IMR-90 (cell line): ENCODE results near the gene MFAP2. TPM values are rescaled to one million over a fixed set of nuclear protein-coding genes. Genes with fewer than 3 reads are reported as not detected.

Experiments used
- ATAC-seq: fragments of 200-7000 bp; cut with Tn5 transposase; 2 replicates; pipeline ENCODE4 v1.9.1; 2020; ENCODE audit warnings: low read depth, mild to moderate bottlenecking, moderate library complexity
- BruUV-seq: library from RNA; stranded (reverse); fragments of 400-500 nt; replicated peaks from 2 replicates; lab custom pipeline; 2021; lab: Mats Ljungman, UMichigan
- CTCF ChIA-PET: fragments of 300-600 bp; formaldehyde crosslinking; extraction: SDS; loops from one replicate; lab custom pipeline; 2021; ENCODE audit warnings: antibody characterized with exemption; lab: Yijun Ruan, JAX
- POLR2A ChIA-PET: fragments of 300-600 bp; sonication (Branson Sonifier 250); formaldehyde crosslinking; loops from one replicate; lab custom pipeline; 2022; ENCODE audit warnings: antibody characterized with exemption; ENCODE audit not compliant: unreplicated experiment; lab: Charles Lee
- DNase-seq: peaks from one replicate; pipeline ENCODE4 v3.0.0; 2013
- H2AFZ ChIP-seq: replicated peaks from 2 replicates; pipeline ENCODE3; 2013; ENCODE audit warnings: low read length, mild to moderate bottlenecking; ENCODE audit not compliant: poor library complexity
- H2AK5ac ChIP-seq: 2 replicates; pipeline ENCODE4 v1.6.1; 2013; ENCODE audit warnings: low read depth, low read length, inconsistent platforms
- H2AK9ac ChIP-seq: replicated peaks from 2 replicates; pipeline ENCODE3; 2013; ENCODE audit warnings: mild to moderate bottlenecking, low read depth, low read length, moderate library complexity; ENCODE audit not compliant: poor library complexity
- H2BK120ac ChIP-seq: 2 replicates; pipeline ENCODE4 v1.6.1; 2013; ENCODE audit warnings: low read depth, low read length, inconsistent platforms
- H2BK15ac ChIP-seq: 3 replicates; pipeline ENCODE4 v1.6.1; 2013; ENCODE audit warnings: low read depth, low read length, inconsistent platforms
- H2BK20ac ChIP-seq: 2 replicates; pipeline ENCODE4 v1.6.1; 2013; ENCODE audit warnings: low read depth, mild to moderate bottlenecking, inconsistent platforms, low read length, moderate library complexity
- H2BK5ac ChIP-seq: 2 replicates; pipeline ENCODE4 v1.6.1; 2013; ENCODE audit warnings: mild to moderate bottlenecking, low read depth, low read length, inconsistent platforms; ENCODE audit not compliant: poor library complexity, severe bottlenecking
- H3K14ac ChIP-seq: replicated peaks from 2 replicates; pipeline ENCODE4 v1.6.1; 2013; ENCODE audit warnings: low read depth, low read length, inconsistent platforms
- H3K18ac ChIP-seq: 2 replicates; pipeline ENCODE4 v1.6.1; 2013; ENCODE audit warnings: low read depth, low read length, control low read depth
- H3K23ac ChIP-seq: 2 replicates; pipeline ENCODE4 v1.6.1; 2013; ENCODE audit warnings: low read depth, low read length, inconsistent platforms
- H3K27ac ChIP-seq: 2 replicates; pipeline ENCODE4 v1.5.1; 2013; ENCODE audit warnings: mild to moderate bottlenecking, control low read depth, low read length; ENCODE audit not compliant: insufficient read depth
- H3K27me3 ChIP-seq: 2 replicates; pipeline ENCODE4 v1.6.1; 2013; ENCODE audit warnings: low read length; ENCODE audit not compliant: control insufficient read depth, insufficient read depth
- H3K36me3 ChIP-seq: 2 replicates; pipeline ENCODE4 v1.6.1; 2013; ENCODE audit warnings: low read length, mixed read lengths; ENCODE audit not compliant: control insufficient read depth, insufficient read depth
- H3K4ac ChIP-seq: 2 replicates; pipeline ENCODE4 v1.6.1; 2013; ENCODE audit warnings: low read depth, low read length, inconsistent platforms
- H3K4me1 ChIP-seq: 2 replicates; pipeline ENCODE4 v1.6.1; 2013; ENCODE audit warnings: low read length, mixed read lengths; ENCODE audit not compliant: control insufficient read depth, insufficient read depth
- H3K4me2 ChIP-seq: 2 replicates; pipeline ENCODE4 v1.6.1; 2013; ENCODE audit warnings: low read depth, mild to moderate bottlenecking, control low read depth, low read length, moderate library complexity
- H3K4me3 ChIP-seq: 2 replicates; pipeline ENCODE4 v1.5.1; 2013; ENCODE audit warnings: low read depth, mild to moderate bottlenecking, control low read depth, low read length, moderate library complexity; ENCODE audit not compliant: insufficient read depth
- H3K56ac ChIP-seq: 2 replicates; pipeline ENCODE4 v1.6.1; 2013; ENCODE audit warnings: low read length, inconsistent platforms; ENCODE audit not compliant: insufficient read depth; ENCODE audit errors: extremely low read depth
- H3K79me1 ChIP-seq, 2 experiments: 2 replicates each; pipeline ENCODE4 v1.6.1; 2013; ENCODE audit warnings: low read length in 2 of 2, inconsistent platforms in 1 of 2, low read depth in 1 of 2
- H3K9ac ChIP-seq: 2 replicates; pipeline ENCODE4 v1.6.1; 2013; ENCODE audit warnings: low read depth, low read length, control low read depth
- H3K9me1 ChIP-seq: 2 replicates; pipeline ENCODE4 v1.6.1; 2013; ENCODE audit warnings: low read length, inconsistent platforms; ENCODE audit not compliant: insufficient read depth
- H3K9me3 ChIP-seq: 2 replicates; pipeline ENCODE4 v1.6.1; 2013; ENCODE audit warnings: low read length; ENCODE audit not compliant: control insufficient read depth, insufficient read depth
- H4K20me1 ChIP-seq: 2 replicates; pipeline ENCODE4 v1.6.1; 2013; ENCODE audit warnings: low read length, inconsistent platforms; ENCODE audit not compliant: insufficient read depth
- H4K5ac ChIP-seq: 2 replicates; pipeline ENCODE4 v1.6.1; 2013; ENCODE audit warnings: mild to moderate bottlenecking, low read depth, low read length, control low read depth
- H4K8ac ChIP-seq, 2 experiments: 2 replicates each; pipeline ENCODE4 v1.6.1; 2013; ENCODE audit warnings: low read depth in 2 of 2, low read length in 2 of 2, control low read depth in 1 of 2, inconsistent platforms in 1 of 2
- H4K91ac ChIP-seq: 2 replicates; pipeline ENCODE4 v1.6.1; 2013; ENCODE audit warnings: low read depth, low read length, inconsistent platforms; ENCODE audit not compliant: insufficient read depth
- CEBPB ChIP-seq: IDR thresholded peaks from 2 replicates; pipeline ENCODE4 v1.6.1; 2012; ENCODE audit warnings: low read depth, low read length, improper control_type of control experiment
- CHD1 ChIP-seq: IDR thresholded peaks from 2 replicates; pipeline ENCODE4 v1.6.1; 2012; ENCODE audit warnings: low read depth, low read length, improper control_type of control experiment
- FOS ChIP-seq: fragments of 150-350 bp; IDR thresholded peaks from 2 replicates; pipeline ENCODE4 v1.6.1; 2016; ENCODE audit warnings: low read depth, low read length
- MAFK ChIP-seq: IDR thresholded peaks from 2 replicates; pipeline ENCODE4 v1.6.1; 2012; ENCODE audit warnings: low read depth, low read length, improper control_type of control experiment
- MAZ ChIP-seq: IDR thresholded peaks from 2 replicates; pipeline ENCODE4 v1.6.1; 2012; ENCODE audit warnings: low read depth, mild to moderate bottlenecking, low read length, improper control_type of control experiment, moderate library complexity, borderline replicate concordance
- MXI1 ChIP-seq: IDR thresholded peaks from 2 replicates; pipeline ENCODE4 v1.6.1; 2012; ENCODE audit warnings: low read depth, mild to moderate bottlenecking, low read length, moderate library complexity, borderline replicate concordance
- RAD21 ChIP-seq: IDR thresholded peaks from 2 replicates; pipeline ENCODE4 v1.6.1; 2012; ENCODE audit warnings: low read length, improper control_type of control experiment
- RCOR1 ChIP-seq: IDR thresholded peaks from 2 replicates; pipeline ENCODE4 v1.6.1; 2012; ENCODE audit warnings: mild to moderate bottlenecking, low read length, improper control_type of control experiment; ENCODE audit not compliant: insufficient replicate concordance
- SMC3 ChIP-seq: fragments of 150-350 bp; IDR thresholded peaks from 2 replicates; pipeline ENCODE4 v1.6.1; 2016; ENCODE audit warnings: low read depth, mild to moderate bottlenecking, antibody characterized with exemption, low read length, moderate library complexity
- WGBS, 2 experiments: methylation state at CpG; one replicate each; pipeline versions ENCODE4 v1.1.5 to v1.1.7; 2013; ENCODE audit warnings: missing lambda C conversion rate in 2 of 2; ENCODE audit not compliant: insufficient read length in 1 of 2; ENCODE audit errors: extremely low coverage in 2 of 2; 5-methylcytosine and 5-hydroxymethylcytosine counted together
- dilution Hi-C: fragments of 300-500 bp; cut with HindIII; formaldehyde crosslinking; loops from one replicate; pipeline ENCODE4 v1.14.3; 2018; ENCODE audit warnings: low sequenced_read_pairs; ENCODE audit not compliant: unreplicated experiment
- in situ Hi-C: fragments of 300-500 bp; cut with MboI; formaldehyde crosslinking; loops from 3 replicates; pipeline ENCODE4 v1.14.3; 2019; ENCODE audit warnings: low sequenced_read_pairs, inconsistent platforms, mixed read lengths
- intact Hi-C: fragments of 100-400 bp; cut with micrococcal nuclease; formaldehyde crosslinking; loops from 2 replicates; pipeline ENCODE4 v1.10.0; 2022
- polyA plus RNA-seq, 3 experiments: library from polyadenylated mRNA; depleted of rRNA; stranded (reverse); fragments of >200 nt; gene quantifications; 2 replicates each; pipeline ENCODE4 v1.2.3, GENCODE V29; 2012; ENCODE audit warnings: low replicate concordance in 1 of 3
- total RNA-seq: library from RNA; depleted of rRNA; stranded (reverse); fragments of >200 nt; gene quantifications from 2 replicates; pipeline ENCODE4 v1.2.3, GENCODE V29; 2012
- TF ChIP-seq, protein P1 (sequence below): fragments of 150-350 bp; IDR thresholded peaks from 2 replicates; pipeline ENCODE4 v1.6.1; 2016; ENCODE audit warnings: low read depth, mild to moderate bottlenecking, low read length, moderate library complexity, borderline replicate concordance
- TF ChIP-seq, protein P2 (sequence below): conservative IDR thresholded peaks from 2 replicates; pipeline ENCODE4 v1.5.1; 2012; ENCODE audit warnings: mild to moderate bottlenecking, low read depth, low read length, improper control_type of control experiment

The MFAP2 gene
- total and polyA plus RNA-seq, 2 of the 4 experiments (the other 2 are of a cell fraction) = 3.9 to 13.9 TPM

DNA sequence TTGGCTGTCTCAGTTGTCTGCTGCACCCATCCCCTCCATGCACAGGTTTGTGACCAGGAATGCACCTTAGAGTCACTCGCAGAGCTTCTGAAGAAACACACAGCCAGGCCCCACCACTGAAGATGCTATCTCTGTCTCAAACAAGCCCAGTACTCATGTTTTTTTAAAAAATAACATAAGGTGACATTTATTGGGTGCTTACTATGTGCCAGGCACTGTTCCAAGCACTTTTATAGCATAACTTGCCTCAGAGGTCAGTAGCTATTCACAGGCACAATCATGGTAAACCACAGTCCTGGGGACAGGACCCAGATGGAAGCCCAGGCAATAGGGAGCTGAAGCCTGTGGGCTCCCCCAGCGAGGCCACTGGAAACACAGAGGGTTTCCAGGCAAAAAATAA, 40.1 kb upstream of the MFAP2 start:
- H3K4me1 ChIP-seq = peaks cover 3% of the 10 kb centered on the region; the same call in 1 of the 2 replicates
- no peak overlapping the region for H3K4me2 ChIP-seq
- DNase-seq = no peak
- H3K18ac ChIP-seq = no peak overlapping the region
- H3K14ac ChIP-seq = no peak overlapping the region
- no peak overlapping the region for H3K9ac ChIP-seq
- WGBS, 2 experiments = no CpG with 5 or more reads among the region's 2 CpGs
- H2AK9ac ChIP-seq = no peak overlapping the region
- no peaks in the 10 kb centered on the region for H3K79me1 ChIP-seq
- no peaks in the 10 kb centered on the region for H3K9me1 ChIP-seq
- BruUV-seq = no TSS peak
- no peak overlapping the region for H2AK5ac ChIP-seq
- no peaks in the 10 kb centered on the region for H3K27me3 ChIP-seq
- no peak overlapping the region for H2BK120ac ChIP-seq
- H2BK5ac ChIP-seq = no peak overlapping the region
- no peak overlapping the region for H3K27ac ChIP-seq
- in situ Hi-C loops = no loop called here
- H2BK20ac ChIP-seq = no peak overlapping the region
- H3K9me3 ChIP-seq = no peaks in the 10 kb centered on the region
- ATAC-seq = no peak
- no peak overlapping the region for H3K4me3 ChIP-seq
- POLR2A ChIA-PET = no interaction called here
- H3K36me3 ChIP-seq = peaks cover 53% of the 10 kb centered on the region
- CTCF ChIA-PET = no interaction called here
- no peak overlapping the region for H3K56ac ChIP-seq
- intact Hi-C loops = no loop called here
- dilution Hi-C loops = no loop called here
- no peak overlapping the region for H4K5ac ChIP-seq
- no peak overlapping the region for H4K91ac ChIP-seq
- no peak overlapping the region for H3K4ac ChIP-seq
- no peak overlapping the region for H2AFZ ChIP-seq
- H3K23ac ChIP-seq = no peak overlapping the region
- TF ChIP-seq, protein P1, sequence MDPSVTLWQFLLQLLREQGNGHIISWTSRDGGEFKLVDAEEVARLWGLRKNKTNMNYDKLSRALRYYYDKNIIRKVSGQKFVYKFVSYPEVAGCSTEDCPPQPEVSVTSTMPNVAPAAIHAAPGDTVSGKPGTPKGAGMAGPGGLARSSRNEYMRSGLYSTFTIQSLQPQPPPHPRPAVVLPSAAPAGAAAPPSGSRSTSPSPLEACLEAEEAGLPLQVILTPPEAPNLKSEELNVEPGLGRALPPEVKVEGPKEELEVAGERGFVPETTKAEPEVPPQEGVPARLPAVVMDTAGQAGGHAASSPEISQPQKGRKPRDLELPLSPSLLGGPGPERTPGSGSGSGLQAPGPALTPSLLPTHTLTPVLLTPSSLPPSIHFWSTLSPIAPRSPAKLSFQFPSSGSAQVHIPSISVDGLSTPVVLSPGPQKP = no peak
- TF ChIP-seq SMC3 (no peak), RCOR1 (no peak), CHD1 (no peak), RAD21 (no peak), CEBPB (no peak), MXI1 (no peak), MAZ (no peak), MAFK (no peak), FOS (no peak)
- TF ChIP-seq, protein P2, sequence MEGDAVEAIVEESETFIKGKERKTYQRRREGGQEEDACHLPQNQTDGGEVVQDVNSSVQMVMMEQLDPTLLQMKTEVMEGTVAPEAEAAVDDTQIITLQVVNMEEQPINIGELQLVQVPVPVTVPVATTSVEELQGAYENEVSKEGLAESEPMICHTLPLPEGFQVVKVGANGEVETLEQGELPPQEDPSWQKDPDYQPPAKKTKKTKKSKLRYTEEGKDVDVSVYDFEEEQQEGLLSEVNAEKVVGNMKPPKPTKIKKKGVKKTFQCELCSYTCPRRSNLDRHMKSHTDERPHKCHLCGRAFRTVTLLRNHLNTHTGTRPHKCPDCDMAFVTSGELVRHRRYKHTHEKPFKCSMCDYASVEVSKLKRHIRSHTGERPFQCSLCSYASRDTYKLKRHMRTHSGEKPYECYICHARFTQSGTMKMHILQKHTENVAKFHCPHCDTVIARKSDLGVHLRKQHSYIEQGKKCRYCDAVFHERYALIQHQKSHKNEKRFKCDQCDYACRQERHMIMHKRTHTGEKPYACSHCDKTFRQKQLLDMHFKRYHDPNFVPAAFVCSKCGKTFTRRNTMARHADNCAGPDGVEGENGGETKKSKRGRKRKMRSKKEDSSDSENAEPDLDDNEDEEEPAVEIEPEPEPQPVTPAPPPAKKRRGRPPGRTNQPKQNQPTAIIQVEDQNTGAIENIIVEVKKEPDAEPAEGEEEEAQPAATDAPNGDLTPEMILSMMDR = no peak
- no peaks in the 10 kb centered on the region for H4K20me1 ChIP-seq
- no peak overlapping the region for H2BK15ac ChIP-seq
- H4K8ac ChIP-seq = no peak overlapping the region
